GM12875 (cell line): ENCODE measurements around the gene CSNK1A1.
"Not testable (repeated sequence)": the region's sequence is repeated elsewhere in the genome, so short reads cannot be mapped to it uniquely, and the experiment has no call there.

Source experiments
- H3K4me3 ChIP-seq: one replicate; pipeline ENCODE4 v1.5.1; 2011; ENCODE audit warnings: low read depth, low read length, control low read depth
- TF ChIP-seq, protein P1 (sequence below): IDR thresholded peaks from 2 replicates; pipeline ENCODE4 v1.5.1; 2011; ENCODE audit warnings: low read depth, mild to moderate bottlenecking, control low read depth, inconsistent platforms, low read length, moderate library complexity, borderline replicate concordance; ENCODE audit not compliant: insufficient read depth

The CSNK1A1 gene

DNA sequence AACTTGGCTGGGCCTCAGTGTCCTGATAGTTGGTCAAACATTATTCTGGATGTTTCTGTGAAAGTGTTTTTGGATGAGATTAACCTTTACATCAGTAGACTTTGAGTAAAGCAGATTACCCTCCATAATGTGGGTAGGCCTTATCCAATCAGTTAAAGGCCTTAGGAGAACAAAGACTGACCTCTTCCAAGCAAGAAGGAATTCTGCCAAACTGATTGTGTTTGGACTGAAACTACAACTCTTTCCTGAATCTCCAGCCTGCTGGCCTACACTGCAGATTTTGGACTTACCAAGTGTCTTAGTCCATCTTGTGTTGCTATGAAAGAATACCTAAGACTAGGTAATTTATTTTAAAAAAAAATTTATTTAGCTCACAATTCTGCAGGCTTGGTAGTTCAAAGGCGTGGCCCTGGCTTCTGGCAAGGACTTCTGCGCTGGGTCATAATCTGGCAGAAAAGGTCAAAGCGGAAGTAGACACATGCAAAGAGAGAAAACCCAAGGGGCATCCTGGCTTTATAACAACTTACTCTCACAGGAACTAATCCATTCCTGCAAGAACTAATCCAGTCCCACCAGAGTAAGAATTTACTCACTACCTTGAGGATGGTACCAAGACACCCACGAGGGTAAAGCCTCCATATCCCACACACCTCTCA is 21.5 kb upstream of the CSNK1A1 start:
- H3K4me3 ChIP-seq = no peak overlapping the region
- TF ChIP-seq, protein P1, sequence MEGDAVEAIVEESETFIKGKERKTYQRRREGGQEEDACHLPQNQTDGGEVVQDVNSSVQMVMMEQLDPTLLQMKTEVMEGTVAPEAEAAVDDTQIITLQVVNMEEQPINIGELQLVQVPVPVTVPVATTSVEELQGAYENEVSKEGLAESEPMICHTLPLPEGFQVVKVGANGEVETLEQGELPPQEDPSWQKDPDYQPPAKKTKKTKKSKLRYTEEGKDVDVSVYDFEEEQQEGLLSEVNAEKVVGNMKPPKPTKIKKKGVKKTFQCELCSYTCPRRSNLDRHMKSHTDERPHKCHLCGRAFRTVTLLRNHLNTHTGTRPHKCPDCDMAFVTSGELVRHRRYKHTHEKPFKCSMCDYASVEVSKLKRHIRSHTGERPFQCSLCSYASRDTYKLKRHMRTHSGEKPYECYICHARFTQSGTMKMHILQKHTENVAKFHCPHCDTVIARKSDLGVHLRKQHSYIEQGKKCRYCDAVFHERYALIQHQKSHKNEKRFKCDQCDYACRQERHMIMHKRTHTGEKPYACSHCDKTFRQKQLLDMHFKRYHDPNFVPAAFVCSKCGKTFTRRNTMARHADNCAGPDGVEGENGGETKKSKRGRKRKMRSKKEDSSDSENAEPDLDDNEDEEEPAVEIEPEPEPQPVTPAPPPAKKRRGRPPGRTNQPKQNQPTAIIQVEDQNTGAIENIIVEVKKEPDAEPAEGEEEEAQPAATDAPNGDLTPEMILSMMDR = no peak

DNA sequence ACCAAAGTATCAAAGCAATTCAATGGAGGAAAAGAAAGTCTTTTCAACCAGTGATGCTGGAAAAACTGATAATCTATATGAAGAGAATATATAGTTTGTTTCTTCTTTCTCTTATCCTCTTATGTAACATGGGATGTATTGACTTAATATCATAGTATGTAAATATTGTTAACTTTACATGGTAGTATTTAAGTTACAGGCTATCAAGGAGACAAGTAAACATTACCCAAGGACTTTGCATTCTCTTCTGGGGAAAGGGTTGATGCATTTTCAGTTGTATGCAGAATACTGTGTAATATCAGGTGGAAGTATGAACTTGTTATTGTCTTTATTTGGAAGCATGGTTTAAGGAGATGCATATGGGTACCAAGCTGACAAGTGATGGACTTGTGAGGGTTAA is 20.9 kb upstream of the CSNK1A1 start:
- TF ChIP-seq, protein P1 = no peak
- H3K4me3 ChIP-seq = no peak overlapping the region

GRCh38 chr5:149567226-149567625 is 16.0 kb upstream of the CSNK1A1 start:
- no peak overlapping the region for H3K4me3 ChIP-seq
- TF ChIP-seq, protein P1 = no peak

DNA sequence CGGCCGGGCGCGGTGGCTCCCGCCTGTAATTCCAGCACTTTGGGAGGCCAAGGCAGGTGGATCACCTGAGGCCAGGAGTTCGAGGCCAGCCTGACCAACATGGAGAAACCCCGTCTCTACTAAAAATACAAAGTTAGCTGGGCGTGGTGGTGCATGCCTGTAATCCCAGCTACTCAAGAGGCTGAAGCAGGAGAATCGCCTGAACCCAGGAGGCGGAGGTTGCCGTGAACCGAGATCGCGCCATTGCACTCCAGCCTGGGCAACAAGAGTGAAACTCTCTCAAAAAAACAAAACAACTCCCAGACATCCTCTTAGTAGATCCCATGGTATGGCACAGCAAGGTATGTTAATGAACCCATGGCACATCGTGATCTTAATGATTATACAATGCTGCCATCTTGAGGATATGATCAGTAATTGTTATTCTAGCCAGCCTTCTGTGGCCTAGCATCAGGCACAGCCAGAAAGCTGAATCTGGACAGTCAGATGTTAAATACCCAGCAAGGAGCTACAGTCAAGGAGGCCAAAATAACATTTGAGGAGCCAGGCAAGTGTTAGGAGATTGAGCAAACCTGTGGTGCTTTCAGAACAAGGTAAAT is 13.4 kb upstream of the CSNK1A1 start:
- TF ChIP-seq, protein P1 = peak; percentile 15; the same call in 1 of the 2 replicates

DNA sequence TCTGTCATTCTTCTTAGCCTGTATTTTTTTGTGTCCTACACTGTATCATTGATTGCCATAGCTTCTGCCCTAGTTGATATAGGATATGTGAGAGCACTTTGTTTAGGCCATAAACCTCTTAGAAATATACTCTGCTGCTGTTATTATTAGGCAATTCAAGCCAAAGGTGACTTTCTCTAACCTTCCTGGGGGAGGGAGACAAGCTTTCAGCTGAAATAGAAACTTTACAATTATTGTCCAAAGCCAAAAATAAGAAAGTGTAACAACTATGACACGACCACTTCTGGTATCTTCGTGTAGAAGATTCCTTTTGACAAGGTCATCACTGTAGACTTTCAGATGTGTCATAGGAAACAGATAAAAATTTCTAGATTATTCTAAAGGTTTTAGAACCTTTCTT is 12.2 kb upstream of the CSNK1A1 start:
- H3K4me3 ChIP-seq = no peak overlapping the region
- TF ChIP-seq, protein P1 = no peak

More for the DNA sequence above, 13.4 kb upstream of the CSNK1A1 start:
- not testable (repeated sequence) for H3K4me3 ChIP-seq

DNA sequence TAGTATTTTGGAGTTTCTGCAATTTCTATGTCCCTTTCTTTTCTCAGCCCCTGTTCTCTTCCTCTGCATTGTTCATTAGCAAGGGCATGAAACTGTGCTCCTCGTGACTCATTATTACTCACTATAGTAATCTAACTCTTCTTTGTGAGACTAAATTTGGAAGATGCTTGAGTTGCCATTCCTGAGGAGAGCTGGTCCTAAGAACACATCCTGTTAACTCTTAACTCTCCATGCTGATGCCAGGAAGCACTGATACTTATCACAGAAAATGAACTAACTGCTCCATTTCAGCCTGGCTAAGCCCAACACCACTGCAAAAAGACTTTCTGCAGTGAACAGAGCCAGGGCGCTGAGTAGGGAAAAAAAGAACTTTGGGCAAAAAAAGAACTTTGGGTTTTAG is 10.6 kb upstream of the CSNK1A1 start:
- no peak overlapping the region for H3K4me3 ChIP-seq
- TF ChIP-seq, protein P1 = no peak

- TF ChIP-seq, protein P1 = no peak
- no peak overlapping the region for H3K4me3 ChIP-seq
Measured at GRCh38 chr5:149559706-149560105, 8.5 kb upstream of the CSNK1A1 start.
